ELR (cell line): Measurements from ENCODE around the gene WDPCP.
"Not testable (repeated sequence)": the region's sequence is repeated elsewhere in the genome, so short reads cannot be mapped to it uniquely, and the experiment has no call there.

Experiments
- DNase-seq: peaks from one replicate; pipeline ENCODE4 v3.0.0-alpha.2; 2015; ENCODE audit warnings: low read depth

Gene WDPCP

DNA sequence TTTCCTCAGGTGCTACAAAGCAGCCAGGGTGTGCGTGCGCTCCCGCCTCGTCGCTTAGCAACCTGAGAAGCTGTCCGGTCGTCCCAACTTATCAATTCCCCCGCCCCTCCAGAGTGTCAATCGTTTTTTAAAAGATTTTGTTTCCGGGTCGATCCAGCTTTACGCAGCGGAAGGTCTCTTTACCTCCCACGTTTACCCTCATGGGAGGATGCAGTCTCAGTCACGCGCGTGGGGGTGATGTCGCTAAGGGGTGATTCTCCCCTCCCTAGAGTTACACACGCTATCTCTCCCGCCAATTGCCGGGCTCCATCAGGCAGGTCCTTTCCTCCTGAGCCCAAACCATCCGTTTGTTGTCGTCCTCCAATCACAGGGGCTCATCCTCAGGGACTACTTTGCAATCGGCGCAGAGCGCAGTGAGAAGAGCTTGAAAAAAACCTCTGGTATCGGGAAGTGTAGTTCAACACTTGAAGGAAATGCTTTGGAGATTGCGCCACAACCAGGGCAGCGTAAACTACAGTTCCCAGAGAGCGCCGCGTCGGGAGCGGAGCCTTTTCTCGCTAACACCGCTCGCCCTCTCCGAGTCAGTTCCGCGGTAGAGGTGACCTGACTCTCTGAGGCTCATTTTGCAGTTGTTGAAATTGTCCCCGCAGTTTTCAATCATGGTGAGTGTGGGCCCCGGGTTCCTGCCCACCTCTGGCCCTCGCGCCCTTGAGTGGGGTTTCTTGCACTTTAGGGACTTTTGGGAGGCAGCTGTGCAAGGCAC is at the start of gene WDPCP, which contains the start of gene MDH1:
Gene WDPCP, minus strand, starts transcription at position 93 of the 763 bp plus-strand sequence. CDS start 206 bp downstream, outside the sequence.
Gene MDH1, plus strand, starts transcription at position 579 of the 763 bp plus-strand sequence. Its CDS starts 81 bp downstream, at position 660.
- DNase-seq: peak; percentile 100

DNA sequence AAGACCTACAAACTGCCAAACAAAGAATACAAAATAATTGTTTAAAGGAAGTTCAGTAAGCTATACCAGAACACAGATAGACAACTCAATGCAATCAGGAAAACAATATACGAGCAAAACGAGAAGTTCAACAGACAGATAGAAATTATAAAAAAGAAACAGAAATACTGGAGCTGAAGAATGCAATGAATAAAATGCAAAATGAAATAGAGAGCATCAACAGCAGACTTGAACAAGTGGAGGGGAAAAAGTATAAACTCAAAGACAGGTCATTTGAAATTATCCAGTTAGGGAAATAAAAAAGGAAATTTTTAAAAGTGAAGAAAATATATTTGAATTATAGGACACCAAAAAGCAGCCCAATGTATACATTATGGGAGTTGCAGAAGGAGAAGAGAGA is 44.1 kb upstream of the WDPCP start:
- DNase-seq: no peak

DNA sequence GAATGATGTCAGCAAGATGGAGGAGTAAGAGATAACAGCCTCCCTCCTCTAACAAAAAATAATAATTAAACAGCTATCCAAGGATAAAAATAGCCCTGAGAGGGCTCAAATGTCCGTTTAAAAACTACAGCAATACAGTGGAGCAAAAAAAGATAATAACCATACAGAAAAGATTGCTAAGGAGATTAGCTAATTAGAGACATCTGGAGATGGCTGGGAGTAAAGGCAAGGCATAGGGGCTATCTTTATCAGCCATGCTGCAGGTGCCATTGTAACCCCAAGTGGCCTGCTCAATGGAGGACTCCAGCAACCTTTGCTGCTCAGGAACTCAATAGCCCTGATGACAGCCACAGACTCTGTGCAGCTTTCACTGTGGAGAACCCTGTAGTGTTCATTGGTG is 43.2 kb upstream of the WDPCP start:
- DNase-seq: no peak

GRCh38 chr2:63628403-63628942 is 40.2 kb upstream of the WDPCP start:
- DNase-seq: no peak

- DNase-seq: no peak
Measured at GRCh38 chr2:63627866-63628265, 39.6 kb upstream of the WDPCP start.

DNA sequence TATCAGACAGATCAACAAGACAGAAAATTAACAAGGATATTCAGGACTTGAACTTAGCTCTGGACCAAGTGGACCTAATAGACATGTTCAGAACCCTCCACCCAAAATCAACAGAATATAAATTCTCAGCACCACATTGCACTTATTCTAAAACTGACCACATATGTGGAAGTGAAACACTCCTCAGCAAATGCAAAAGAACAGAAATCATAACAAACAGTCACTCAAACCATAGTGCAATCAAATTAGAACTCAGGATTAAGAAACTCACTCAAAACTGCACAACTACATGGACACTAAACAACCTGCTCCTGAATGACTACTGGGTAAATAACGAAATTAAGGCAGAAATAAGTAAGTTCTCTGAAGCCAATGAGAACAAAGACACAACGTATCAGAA is 35.5 kb upstream of the WDPCP start:
- DNase-seq: not testable (repeated sequence)

- no peak for DNase-seq
Measured at GRCh38 chr2:63622751-63623150, 34.5 kb upstream of the WDPCP start.

DNA sequence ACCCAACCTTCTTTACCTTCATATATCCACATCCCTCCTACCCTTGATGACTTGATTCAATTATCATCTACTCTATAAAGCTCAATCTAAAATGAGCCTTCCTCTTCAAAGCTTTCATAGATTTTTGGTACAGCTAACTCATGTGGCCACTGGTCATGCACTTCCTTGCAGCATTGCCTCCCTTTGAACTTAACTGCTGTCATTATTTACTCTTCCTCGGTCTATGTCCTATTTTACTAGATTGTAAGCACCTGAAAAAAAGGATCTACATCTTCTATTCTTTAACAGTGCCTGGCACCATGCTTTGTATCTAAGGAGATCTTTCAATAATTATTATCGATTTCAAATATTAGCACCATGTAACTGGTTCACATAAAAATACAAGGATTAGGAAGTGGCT is 31.1 kb upstream of the WDPCP start:
- no peak for DNase-seq

GRCh38 chr2:63617366-63617765 is 29.1 kb upstream of the WDPCP start:
- no peak for DNase-seq

DNA sequence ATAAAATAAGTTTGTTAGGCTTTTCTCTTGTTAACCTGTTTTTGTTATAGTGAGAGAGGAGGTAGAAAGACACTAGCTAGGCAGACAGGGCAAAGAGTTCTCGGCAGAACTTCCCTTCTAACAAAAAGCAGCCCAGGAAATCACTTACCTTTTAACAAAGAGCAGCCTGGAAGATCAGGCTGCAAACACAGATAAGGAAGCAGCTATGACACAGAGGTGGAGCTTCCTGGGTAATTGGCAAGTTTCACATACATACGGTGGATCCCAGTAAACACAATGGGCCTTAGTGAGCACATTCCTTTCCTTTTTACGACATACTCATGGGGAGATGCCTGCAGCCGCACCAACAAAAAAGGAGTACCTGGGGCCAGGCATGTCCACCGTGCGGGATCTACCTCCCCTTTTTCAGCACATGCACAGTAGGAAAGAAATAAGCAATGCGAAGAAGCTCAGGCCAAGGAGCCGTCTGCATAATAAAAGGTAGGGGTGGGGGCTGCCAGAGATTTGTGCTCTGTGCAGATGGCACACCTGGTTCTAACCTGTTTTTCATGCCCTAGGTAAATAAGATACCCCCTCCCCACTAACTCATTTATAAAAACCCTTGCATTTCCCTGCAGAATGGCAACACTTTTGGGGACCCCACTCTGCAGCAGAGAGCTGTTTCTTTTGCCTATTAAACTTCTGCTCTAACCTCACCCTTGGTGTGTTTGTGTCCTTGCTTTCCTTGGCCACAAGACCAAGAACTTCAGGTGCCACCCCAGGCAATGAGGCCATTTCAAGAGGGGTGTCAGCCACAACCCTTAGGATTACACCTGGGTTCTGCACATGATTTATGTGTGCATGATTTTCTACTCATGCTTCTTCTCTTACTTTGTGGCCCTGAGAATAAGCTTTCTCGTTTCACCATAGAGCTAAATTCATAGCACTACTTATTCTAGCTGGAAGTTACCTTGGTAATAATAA is 27.0 kb upstream of the WDPCP start:
- DNase-seq: peak; percentile 73

GRCh38 chr2:63614448-63614968 is 26.2 kb upstream of the WDPCP start:
- peak; percentile 90 for DNase-seq

DNA sequence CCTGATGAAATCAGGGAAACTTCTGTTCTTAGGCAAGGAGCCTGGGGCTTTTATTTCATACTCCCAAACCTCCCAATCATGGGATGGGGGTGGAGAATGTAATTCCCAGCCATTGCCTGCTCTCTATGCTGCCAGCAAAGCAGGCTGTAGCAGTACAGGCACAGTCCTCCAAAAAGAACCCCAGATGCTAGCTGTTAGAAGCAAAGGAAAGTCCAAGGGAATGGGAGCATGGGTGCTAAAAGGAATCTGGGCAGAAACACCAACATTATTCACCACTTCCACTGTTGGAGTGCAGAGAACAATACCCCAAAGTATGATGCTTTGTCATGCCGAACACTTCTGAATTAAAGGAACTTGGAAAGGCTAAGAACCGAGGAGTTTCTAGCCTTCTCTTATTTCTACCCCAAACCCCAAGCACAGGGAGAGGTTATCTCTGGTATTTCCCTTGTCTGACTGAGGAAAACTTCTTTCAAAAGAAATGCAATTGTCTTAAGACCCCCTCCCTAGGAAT is 25.2 kb upstream of the WDPCP start:
- no peak for DNase-seq

DNA sequence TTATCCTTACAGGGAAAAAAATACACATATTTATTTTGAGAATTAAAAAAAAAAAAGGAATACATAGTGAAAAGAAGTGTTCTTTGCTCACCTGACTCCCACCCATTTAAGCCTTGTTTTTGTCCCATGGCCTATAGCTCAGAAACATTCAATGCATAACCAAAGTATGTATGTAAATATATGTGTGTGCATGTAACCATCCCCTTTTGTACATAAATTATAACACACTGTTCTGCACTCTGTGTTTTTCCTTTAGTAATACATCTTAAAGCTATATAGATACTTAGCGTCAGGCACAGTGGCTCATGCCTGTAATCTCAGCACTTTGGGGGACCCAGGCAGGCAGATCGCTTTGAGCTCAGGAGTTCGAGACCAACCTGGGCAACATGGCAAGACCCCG is 22.2 kb upstream of the WDPCP start:
- DNase-seq: no peak

- not testable (repeated sequence) for DNase-seq
Measured at GRCh38 chr2:63608865-63609264, 20.6 kb upstream of the WDPCP start.

DNA sequence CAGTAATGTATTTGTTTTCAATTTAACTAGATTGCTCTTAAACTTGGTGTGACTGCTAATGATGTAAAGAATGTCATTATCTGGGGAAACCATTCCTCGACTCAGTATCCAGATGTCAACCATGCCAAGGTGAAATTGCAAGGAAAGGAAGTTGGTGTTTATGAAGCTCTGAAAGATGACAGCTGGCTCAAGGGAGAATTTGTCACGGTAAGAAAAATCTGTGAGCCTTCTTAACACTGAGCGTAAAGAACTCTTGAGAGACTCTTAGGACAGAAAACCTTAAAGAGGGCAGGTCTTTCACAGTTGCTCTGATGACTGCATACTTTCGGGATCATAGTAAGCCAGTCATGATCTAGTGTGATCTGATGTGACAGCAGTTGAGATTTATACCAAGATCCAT is 16.4 kb upstream of the WDPCP start:
- DNase-seq: no peak

DNA sequence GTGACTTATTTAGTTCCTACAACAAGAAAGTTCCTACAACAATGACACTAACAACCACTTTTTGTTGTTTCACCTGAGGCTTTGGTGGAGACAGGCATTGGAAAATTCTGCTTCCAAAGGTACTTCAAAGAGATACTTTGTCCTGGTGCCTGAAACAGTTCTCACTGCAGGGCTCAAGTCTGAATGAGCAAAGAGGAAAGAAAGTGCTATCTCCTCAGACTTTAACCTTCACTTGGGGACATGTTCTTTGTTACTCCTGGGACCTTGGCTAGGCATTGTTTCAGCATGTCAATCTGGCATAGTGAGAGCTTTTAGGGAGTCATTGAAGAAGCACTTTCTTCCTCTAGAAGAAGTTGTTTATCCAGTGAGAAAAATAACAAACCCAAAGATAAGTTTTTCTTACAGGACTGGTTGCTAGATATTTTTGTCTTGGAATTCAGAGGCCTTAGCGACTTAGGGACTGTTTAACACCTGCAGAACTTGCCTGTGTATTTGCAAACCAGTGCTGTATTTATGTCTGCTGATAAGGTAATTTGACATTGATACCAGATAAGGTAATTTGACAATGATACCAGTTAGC is 12.7 kb upstream of the WDPCP start:
- no peak for DNase-seq

DNA sequence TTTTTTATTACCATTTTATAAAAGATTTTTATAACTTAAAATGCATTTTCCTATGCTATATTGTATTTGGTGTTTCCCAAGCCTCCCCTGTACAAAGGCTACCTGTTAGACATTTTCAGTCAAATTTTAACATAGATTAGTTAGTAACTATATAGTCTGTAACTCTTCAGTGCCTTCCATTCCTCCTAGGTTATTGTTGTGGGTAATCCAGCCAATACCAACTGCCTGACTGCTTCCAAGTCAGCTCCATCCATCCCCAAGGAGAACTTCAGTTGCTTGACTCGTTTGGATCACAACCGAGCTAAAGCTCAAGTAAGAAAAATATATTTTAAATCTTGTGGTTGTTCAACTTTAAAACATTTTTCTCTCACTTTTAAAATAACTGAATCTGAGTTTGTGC is 10.7 kb upstream of the WDPCP start:
- no peak for DNase-seq

DNA sequence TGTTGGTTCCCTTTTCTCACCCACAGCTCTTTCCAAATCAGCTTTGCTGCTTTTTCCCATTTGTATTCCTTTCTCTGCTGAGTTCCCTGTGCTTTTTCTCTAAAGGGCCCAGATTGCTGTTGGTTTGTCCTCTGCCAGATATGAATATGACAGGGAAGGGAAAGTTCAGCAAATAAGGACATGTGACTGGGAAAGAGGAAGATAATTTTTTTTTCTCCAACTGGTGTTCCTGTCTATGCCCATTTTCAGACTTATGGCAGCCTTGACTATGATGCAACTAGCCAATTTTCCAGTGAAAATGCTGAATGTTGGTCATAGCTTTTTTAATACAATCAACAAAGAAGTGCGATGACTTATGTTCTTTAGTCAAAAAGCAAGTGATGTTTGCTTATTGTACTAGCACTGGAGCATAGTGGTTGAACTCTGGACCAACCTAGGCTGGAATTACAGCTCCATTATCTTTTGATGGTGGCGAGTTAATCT is 8.2 kb upstream of the WDPCP start:
- no peak for DNase-seq

DNA sequence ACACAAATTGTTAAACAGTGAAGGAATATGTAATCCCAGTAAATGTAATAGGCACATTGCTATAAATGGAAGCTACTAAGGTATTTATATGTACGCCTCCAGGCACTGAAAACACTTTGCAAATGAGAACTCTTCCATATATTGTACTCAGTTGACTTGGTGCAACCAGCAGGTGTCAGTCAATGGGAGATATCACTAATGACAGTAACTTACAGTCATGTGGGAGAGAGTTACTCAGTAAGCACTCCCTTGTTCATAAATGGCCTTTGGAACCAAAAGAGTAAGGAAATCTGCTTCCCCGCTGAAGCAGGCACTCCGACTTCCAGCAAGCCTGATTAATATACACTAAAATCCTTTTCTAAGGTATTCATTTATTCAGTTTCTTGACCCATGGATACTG is 6.4 kb upstream of the WDPCP start:
- DNase-seq: peak; percentile 14

DNA sequence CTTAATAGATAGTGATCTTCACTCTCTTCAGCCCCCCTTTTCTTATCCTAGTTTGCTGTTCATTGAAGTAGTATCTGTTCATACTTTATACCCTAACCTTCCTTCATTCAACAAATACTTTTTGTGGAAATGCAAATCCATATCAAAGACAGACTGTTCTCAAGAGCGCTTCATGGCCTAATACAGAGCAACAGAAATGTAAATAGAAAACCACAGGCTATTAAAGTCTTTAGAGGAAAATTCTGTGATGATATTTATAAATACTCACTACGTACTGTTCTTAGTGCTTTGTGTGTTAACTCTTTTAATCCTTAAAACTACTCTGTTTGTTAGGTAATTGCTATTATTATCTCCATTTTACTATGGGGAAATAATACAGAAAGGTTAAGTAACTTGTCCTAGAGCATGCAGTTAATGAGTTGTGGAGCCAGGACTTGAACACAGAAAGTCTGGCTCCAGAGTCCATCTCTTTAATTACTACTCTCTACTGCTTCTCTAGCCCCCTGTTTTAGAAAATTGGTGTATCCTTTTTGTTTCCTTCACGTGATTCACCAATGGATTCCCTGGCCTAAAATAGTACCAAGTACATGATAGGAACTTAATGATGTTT is 3.4 kb upstream of the WDPCP start:
- DNase-seq: no peak
